K562 (cell line): ENCODE data around the gene KIF5A. TPM values are rescaled to one million over a fixed set of nuclear protein-coding genes. Genes with fewer than 3 reads are reported as not detected.

Source experiments
- ATAC-seq: fragments of 200-7000 bp; cut with Tn5 transposase; 3 replicates; pipeline ENCODE4 v1.9.1; 2020; ENCODE audit warnings: moderate library complexity
- BruUV-seq: library from RNA; stranded (reverse); fragments of 400-500 nt; replicated peaks from 2 replicates; lab custom pipeline; 2021; lab: Mats Ljungman, UMichigan
- CTCF ChIA-PET: fragments of 300-600 bp; formaldehyde crosslinking; extraction: SDS; loops from one replicate; lab custom pipeline; 2021; ENCODE audit warnings: low intra/inter-chr PET ratio; lab: Yijun Ruan, JAX
- POLR2A ChIA-PET: fragments of 300-600, 350-650 bp; sonication (Branson Sonifier 250); formaldehyde crosslinking; extraction: SDS; loops from one replicate; lab custom pipeline; 2021; ENCODE audit warnings: antibody characterized with exemption, inconsistent platforms; lab: Yijun Ruan, JAX
- DNase-seq, 4 experiments: peaks; one replicate each; pipeline versions ENCODE4 v3.0.0 to v3.0.0-alpha.2; 2011 to 2018; ENCODE audit warnings: low spot score in 3 of 4, mixed read lengths in 3 of 4; ENCODE audit errors: extremely low read depth in 1 of 4
- FAIRE-seq: peaks from 2 replicates; lab custom pipeline; 2011; peaks lifted over from hg19 to GRCh38; lab: Jason Lieb, UNC
- H2AFZ ChIP-seq: 2 replicates; pipeline ENCODE4 v1.6.0; 2011; ENCODE audit warnings: low read depth, low read length, control low read depth, inconsistent platforms
- H3K27ac ChIP-seq: fragments of 200-600 bp; 3 replicates; pipeline ENCODE4 v1.8.0; 2011; ENCODE audit warnings: low read depth, mild to moderate bottlenecking, control low read depth, inconsistent platforms, low read length, moderate library complexity, mixed read lengths; ENCODE audit errors: extremely low read depth
- H3K27me3 ChIP-seq, 2 experiments: fragments of 300-600 bp in 1 of 2; 2 replicates in 1 of 2; 3 replicates in 1 of 2; pipeline versions ENCODE4 v1.6.0 to v1.8.0; 2011; ENCODE audit warnings: inconsistent platforms in 2 of 2, low read length in 2 of 2, mild to moderate bottlenecking in 1 of 2, mixed read lengths in 1 of 2, moderate library complexity in 1 of 2; ENCODE audit not compliant: control insufficient read depth in 2 of 2, insufficient read depth in 2 of 2
- H3K36me3 ChIP-seq: fragments of 300-600 bp; 3 replicates; pipeline ENCODE4 v1.8.0; 2011; ENCODE audit warnings: mild to moderate bottlenecking, low read length, inconsistent platforms; ENCODE audit not compliant: control insufficient read depth, insufficient read depth
- H3K4me1 ChIP-seq, 2 experiments: fragments of 200-600 bp in 1 of 2; replicated peaks in 1 of 2; 2 replicates in 1 of 2; 3 replicates in 1 of 2; pipeline versions ENCODE4 v1.5.1 to v1.8.0; 2011; ENCODE audit warnings: inconsistent platforms in 2 of 2, low read length in 2 of 2, mild to moderate bottlenecking in 1 of 2, mixed read lengths in 1 of 2, moderate library complexity in 1 of 2; ENCODE audit not compliant: control insufficient read depth in 2 of 2, insufficient read depth in 2 of 2
- H3K4me2 ChIP-seq: 2 replicates; pipeline ENCODE4 v1.6.1; 2011; ENCODE audit warnings: low read length, control low read depth, inconsistent platforms, mixed read lengths; ENCODE audit not compliant: insufficient read depth
- H3K4me3 ChIP-seq: fragments of 200-600 bp; sonication (generic), shearing (Covaris generic); 2 replicates; pipeline ENCODE4 v1.5.1; 2016; ENCODE audit warnings: control low read depth, inconsistent platforms
- H3K79me2 ChIP-seq: fragments of 200-600 bp; 3 replicates; pipeline ENCODE4 v1.8.0; 2011; ENCODE audit warnings: low read length, inconsistent platforms; ENCODE audit not compliant: control insufficient read depth, insufficient read depth
- H3K9ac ChIP-seq, 2 experiments: 2 replicates each; pipeline versions ENCODE4 v1.6.0 to v1.6.1; 2011; ENCODE audit warnings: low read depth in 2 of 2, low read length in 2 of 2, control low read depth in 1 of 2, inconsistent platforms in 1 of 2, mild to moderate bottlenecking in 1 of 2, mixed read lengths in 1 of 2; ENCODE audit not compliant: insufficient read depth in 1 of 2
- H3K9me1 ChIP-seq: one replicate; pipeline ENCODE4 v1.6.0; 2011; ENCODE audit warnings: inconsistent platforms, mild to moderate bottlenecking, low read length, moderate library complexity; ENCODE audit not compliant: control insufficient read depth, insufficient read depth
- H3K9me3 ChIP-seq: replicated peaks from 2 replicates; pipeline ENCODE4 v1.5.1; 2011; ENCODE audit warnings: low read depth, low read length, inconsistent platforms; ENCODE audit not compliant: control insufficient read depth, insufficient read depth
- H4K20me1 ChIP-seq: replicated peaks from 2 replicates; pipeline ENCODE4 v1.6.1; 2011; ENCODE audit warnings: low read length, inconsistent platforms, mixed read lengths; ENCODE audit not compliant: control insufficient read depth, insufficient read depth
- ARNT ChIP-seq, 2 experiments: fragments of 450-650 bp; IDR thresholded peaks; 2 replicates each; pipeline ENCODE4 v1.6.1; 2016; ENCODE audit warnings: mild to moderate bottlenecking in 1 of 2
- E2F4 ChIP-seq: sonication (generic); formaldehyde crosslinking; IDR thresholded peaks from 2 replicates; pipeline ENCODE4 v1.8.0; 2022; ENCODE audit warnings: mild to moderate bottlenecking, low read depth, missing genetic modification reagents
- ELF4 ChIP-seq: fragments of 450-650 bp; formaldehyde crosslinking; IDR thresholded peaks from 2 replicates; pipeline ENCODE4 v1.4.0; 2022; ENCODE audit warnings: missing genetic modification characterization
- FOXJ3 ChIP-seq: sonication (generic); formaldehyde crosslinking; IDR thresholded peaks from 2 replicates; pipeline ENCODE4 v1.4.0; 2020; ENCODE audit warnings: mild to moderate bottlenecking, missing genetic modification reagents
- JUN ChIP-seq, 2 experiments: sonication (generic) in 1 of 2; formaldehyde crosslinking in 1 of 2; IDR thresholded peaks; 2 replicates each; pipeline versions ENCODE4 v1.6.1 to v1.8.0; 2012 to 2022; ENCODE audit warnings: borderline replicate concordance in 2 of 2, mild to moderate bottlenecking in 2 of 2, improper control_type of control experiment in 1 of 2, low read depth in 1 of 2, low read length in 1 of 2, missing genetic modification reagents in 1 of 2
- PML ChIP-seq: IDR thresholded peaks from 2 replicates; pipeline ENCODE4 v1.6.1; 2012; ENCODE audit warnings: low read length, inconsistent platforms
- RAD51 ChIP-seq: fragments of 450-650 bp; IDR thresholded peaks from 2 replicates; pipeline ENCODE4 v1.7.1; 2016; ENCODE audit warnings: low read depth, mild to moderate bottlenecking, borderline replicate concordance
- SAFB ChIP-seq: fragments of 200-400 bp; formaldehyde crosslinking; IDR thresholded peaks from 2 replicates; pipeline ENCODE4 v1.6.1; 2017; ENCODE audit warnings: low read depth, low read length, borderline replicate concordance
- TAL1 ChIP-seq: fragments of 450-650 bp; IDR thresholded peaks from 2 replicates; pipeline ENCODE4 v1.6.1; 2016; ENCODE audit warnings: mild to moderate bottlenecking
- TRIM28 ChIP-seq: fragments of 450-650 bp; IDR thresholded peaks from 2 replicates; pipeline ENCODE4 v1.6.1; 2017
- ZSCAN29 ChIP-seq: fragments of 450-650 bp; IDR thresholded peaks from 2 replicates; pipeline ENCODE4 v1.6.1; 2017
- WGBS: fragments of 100-300 bp; shearing (Covaris generic); methylation state at CpG from one replicate; pipeline ENCODE4 v1.1.6; 2016; ENCODE audit warnings: low coverage, mixed read lengths; ENCODE audit not compliant: insufficient coverage; ENCODE audit errors: missing lambda C conversion rate; 5-methylcytosine and 5-hydroxymethylcytosine counted together
- in situ Hi-C: fragments of 300-500 bp; cut with MboI; formaldehyde crosslinking; loops from 4 replicates; pipeline ENCODE4 v1.15.0; 2018; ENCODE audit warnings: inconsistent platforms, mixed read lengths
- intact Hi-C: fragments of 100-400 bp; cut with micrococcal nuclease; formaldehyde crosslinking; loops from 2 replicates; pipeline ENCODE4 v1.14.2; 2022
- polyA plus RNA-seq, 8 experiments: library from polyadenylated mRNA; depleted of rRNA in 4 of 8; stranded (reverse) in 5 of 8; unstranded in 3 of 8; fragments of >200 nt; fragmentation: Nextera tagmentation in 2 of 8; fragmentation: Illumina TruSeq in 1 of 8; extraction: Ambion mirVana in 2 of 8; extraction: Trizol in 1 of 8; gene quantifications; 2 replicates each; pipeline versions ENCODE4 v1.2.1 to v1.2.3, GENCODE V29; 2011 to 2014; ENCODE audit warnings: inconsistent platforms in 1 of 8, missing spikeins in 1 of 8
- total RNA-seq, 7 experiments: library from RNA; depleted of rRNA in 6 of 7; stranded (reverse); fragments of >200 nt in 6 of 7; fragmentation: Illumina TruSeq in 2 of 7; extraction: Trizol in 2 of 7; gene quantifications; 2 replicates each; pipeline versions ENCODE4 v1.2.1 to v1.2.3, GENCODE V29; 2011 to 2021; ENCODE audit warnings: low replicate concordance in 1 of 7
- TF ChIP-seq, protein P1 (sequence below): fragments of 250-450 bp; sonication (Bioruptor Pico); IDR thresholded peaks from 2 replicates; pipeline ENCODE4 v1.4.0; 2020; ENCODE audit warnings: mild to moderate bottlenecking, moderate library complexity
- TF ChIP-seq, protein P2 (sequence below): IDR thresholded peaks from 2 replicates; pipeline ENCODE4 v1.6.1; 2014; ENCODE audit warnings: antibody characterized with exemption

Gene KIF5A
- total and polyA plus RNA-seq, 9 of the 15 experiments (the other 6 are each of a cell fraction or from before 2014, with no cell fraction given): 3.4 to 17.7 (median 8.0) TPM

DNA sequence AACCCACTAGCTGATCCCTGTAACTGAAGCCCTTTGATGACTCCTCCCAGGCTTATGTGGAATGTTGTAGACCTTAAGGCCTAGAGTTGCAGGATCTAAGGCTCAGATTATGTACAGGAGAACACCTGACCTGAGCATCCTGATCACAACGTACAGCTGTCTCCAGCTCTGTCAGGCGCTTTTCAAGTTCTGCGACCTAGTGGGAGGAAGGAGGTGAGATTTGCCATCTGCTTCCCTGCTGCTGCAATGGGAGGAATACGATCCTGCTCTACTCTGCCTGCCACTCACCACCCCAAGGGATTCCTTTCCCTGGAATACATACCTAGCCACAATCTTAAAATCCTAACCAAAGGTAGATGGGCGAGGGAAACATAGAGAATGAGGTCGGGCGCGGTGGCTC lies 16.7 kb upstream of the KIF5A start:
- WGBS: 93% methylated on average over 8 of the region's 8 CpGs
- in situ Hi-C loops: no loop called here

GRCh38 chr12:57534250-57534649 lies 15.6 kb upstream of the KIF5A start:
- no peaks in the 10 kb centered on the region for H3K9me3 ChIP-seq
- H3K4me1 ChIP-seq: peaks cover 10 to 19% of the 10 kb centered on the region in 2 experiments
- 0 out of 4 replicates have a peak overlapping the region, but pooled peaks of 1 of the 2 experiments have one; percentile 22 for H3K9ac ChIP-seq
- no TSS peak for BruUV-seq
- H3K4me2 ChIP-seq: no peak overlapping the region
- intact Hi-C loops (no loop called here), in situ Hi-C loops (no loop called here)
- H2AFZ ChIP-seq: no peak overlapping the region
- no peaks in the 10 kb centered on the region for H4K20me1 ChIP-seq
- ATAC-seq (no peak), DNase-seq (no peak), FAIRE-seq (no peak)
- CTCF ChIA-PET: no interaction called here
- 93% methylated on average over 5 of the region's 5 CpGs for WGBS
- H3K27me3 ChIP-seq: no peaks in the 10 kb centered on the region
- no peak overlapping the region for H3K27ac ChIP-seq
- no peak overlapping the region for H3K4me3 ChIP-seq
- POLR2A ChIA-PET: interaction anchor here (0.5 to 12.7 kb wide), 10 partner anchors 6 to 356 kb away, joined by 3 to 225 read pairs (median 4); partner anchors contain the start of genes DCTN2, DDIT3 and MBD6
- H3K36me3 ChIP-seq: peaks cover 90% of the 10 kb centered on the region
- no peaks in the 10 kb centered on the region for H3K9me1 ChIP-seq
- peaks cover 13% of the 10 kb centered on the region for H3K79me2 ChIP-seq
- TF ChIP-seq SAFB: no peak
- no peak for TF ChIP-seq RAD51
- TF ChIP-seq PML: no peak
- no peak for TF ChIP-seq TRIM28
- TF ChIP-seq, protein P1, sequence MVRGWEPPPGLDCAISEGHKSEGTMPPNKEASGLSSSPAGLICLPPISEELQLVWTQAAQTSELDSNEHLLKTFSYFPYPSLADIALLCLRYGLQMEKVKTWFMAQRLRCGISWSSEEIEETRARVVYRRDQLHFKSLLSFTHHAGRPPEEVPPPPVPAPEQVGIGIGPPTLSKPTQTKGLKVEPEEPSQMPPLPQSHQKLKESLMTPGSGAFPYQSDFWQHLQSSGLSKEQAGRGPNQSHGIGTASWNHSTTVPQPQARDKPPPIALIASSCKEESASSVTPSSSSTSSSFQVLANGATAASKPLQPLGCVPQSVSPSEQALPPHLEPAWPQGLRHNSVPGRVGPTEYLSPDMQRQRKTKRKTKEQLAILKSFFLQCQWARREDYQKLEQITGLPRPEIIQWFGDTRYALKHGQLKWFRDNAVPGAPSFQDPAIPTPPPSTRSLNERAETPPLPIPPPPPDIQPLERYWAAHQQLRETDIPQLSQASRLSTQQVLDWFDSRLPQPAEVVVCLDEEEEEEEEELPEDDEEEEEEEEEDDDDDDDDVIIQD (CRISPR knock-in tag): no peak
- TF ChIP-seq ARNT (IDR thresholded peaks at IDR 0.05): no peak
- no peak for TF ChIP-seq JUN (IDR thresholded peaks at IDR 0.05; ENCODE audit: borderline replicate concordance, low read depth, low read length)
- TF ChIP-seq JUN (CRISPR knock-in tag; IDR thresholded peaks at IDR 0.05; ENCODE audit: borderline replicate concordance): no peak
- TF ChIP-seq, protein P2, sequence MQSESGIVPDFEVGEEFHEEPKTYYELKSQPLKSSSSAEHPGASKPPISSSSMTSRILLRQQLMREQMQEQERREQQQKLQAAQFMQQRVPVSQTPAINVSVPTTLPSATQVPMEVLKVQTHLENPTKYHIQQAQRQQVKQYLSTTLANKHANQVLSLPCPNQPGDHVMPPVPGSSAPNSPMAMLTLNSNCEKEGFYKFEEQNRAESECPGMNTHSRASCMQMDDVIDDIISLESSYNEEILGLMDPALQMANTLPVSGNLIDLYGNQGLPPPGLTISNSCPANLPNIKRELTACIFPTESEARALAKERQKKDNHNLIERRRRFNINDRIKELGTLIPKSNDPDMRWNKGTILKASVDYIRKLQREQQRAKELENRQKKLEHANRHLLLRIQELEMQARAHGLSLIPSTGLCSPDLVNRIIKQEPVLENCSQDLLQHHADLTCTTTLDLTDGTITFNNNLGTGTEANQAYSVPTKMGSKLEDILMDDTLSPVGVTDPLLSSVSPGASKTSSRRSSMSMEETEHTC: no peak
- TF ChIP-seq E2F4: no peak
- TF ChIP-seq ZSCAN29: no peak
- no peak for TF ChIP-seq TAL1
- no peak for TF ChIP-seq FOXJ3

More for the DNA sequence above, 16.7 kb upstream of the KIF5A start:
- Histone ChIP-seq H4K20me1 (no peaks in the 10 kb centered on the region), H3K27ac (no peak overlapping the region), H3K27me3 (no peaks in the 10 kb centered on the region), H3K4me3 (no peak overlapping the region), H3K9me3 (no peaks in the 10 kb centered on the region)
- POLR2A ChIA-PET: interaction anchor here (0.6 to 12.7 kb wide), 6 partner anchors 5 to 211 kb away, joined by 3 to 225 read pairs (median 18); partner anchors contain the start of genes DDIT3 and MBD6
- intact Hi-C loops: no loop called here
- no TSS peak for BruUV-seq
- CTCF ChIA-PET: no interaction called here
- TF ChIP-seq ELF4 (CRISPR knock-in tag): no peak
- TF ChIP-seq, all 486 proteins: peak for 0
- DNase-seq: no peak
- H3K9ac ChIP-seq: no peak overlapping the region
- no peak for ATAC-seq
- H3K36me3 ChIP-seq: peaks cover 90% of the 10 kb centered on the region
- H3K4me2 ChIP-seq: no peak overlapping the region
- no peaks in the 10 kb centered on the region for H3K9me1 ChIP-seq
- FAIRE-seq: no peak
- H2AFZ ChIP-seq: no peak overlapping the region
- peaks cover 3% of the 10 kb centered on the region; the same call in 1 of the 3 replicates for H3K79me2 ChIP-seq
- H3K4me1 ChIP-seq: peaks cover 5 to 8% of the 10 kb centered on the region in 2 experiments; a peak in 4 of 5 replicates
